ENCODE data around the gene SREBF2. TPM values are rescaled to one million over a fixed set of nuclear protein-coding genes. Genes with fewer than 3 reads are reported as not detected.

SREBF2 gene
- polyA plus RNA-seq, 2 of the 4 experiments (the other 2 are of a cell fraction): 19.4 to 30.8 TPM

GRCh38 chr22:41808400-41808799 is 24.5 kb upstream of the SREBF2 start:
- TF ChIP-seq MYC (IDR thresholded peaks at IDR 0.05; ENCODE audit: borderline replicate concordance, low read length): no peak
- TF ChIP-seq MAFK (IDR thresholded peaks at IDR 0.05; ENCODE audit: partially characterized antibody): no peak
- TF ChIP-seq ZFP36 (IDR thresholded peaks at IDR 0.05; ENCODE audit: borderline replicate concordance, partially characterized antibody): no peak
- TF ChIP-seq NFE2L2 (conservative IDR thresholded peaks at IDR 0.05; ENCODE audit: low read length): no peak
- TF ChIP-seq RNF2 (IDR thresholded peaks at IDR 0.05; ENCODE audit: borderline replicate concordance, low read depth): no peak
- no peak for TF ChIP-seq CHD2 (IDR thresholded peaks at IDR 0.05; ENCODE audit: low read length, partially characterized antibody)
- TF ChIP-seq, protein P1, sequence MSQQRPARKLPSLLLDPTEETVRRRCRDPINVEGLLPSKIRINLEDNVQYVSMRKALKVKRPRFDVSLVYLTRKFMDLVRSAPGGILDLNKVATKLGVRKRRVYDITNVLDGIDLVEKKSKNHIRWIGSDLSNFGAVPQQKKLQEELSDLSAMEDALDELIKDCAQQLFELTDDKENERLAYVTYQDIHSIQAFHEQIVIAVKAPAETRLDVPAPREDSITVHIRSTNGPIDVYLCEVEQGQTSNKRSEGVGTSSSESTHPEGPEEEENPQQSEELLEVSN (IDR thresholded peaks at IDR 0.05; ENCODE audit: borderline replicate concordance, low read depth): no peak
- TF ChIP-seq, protein P2, sequence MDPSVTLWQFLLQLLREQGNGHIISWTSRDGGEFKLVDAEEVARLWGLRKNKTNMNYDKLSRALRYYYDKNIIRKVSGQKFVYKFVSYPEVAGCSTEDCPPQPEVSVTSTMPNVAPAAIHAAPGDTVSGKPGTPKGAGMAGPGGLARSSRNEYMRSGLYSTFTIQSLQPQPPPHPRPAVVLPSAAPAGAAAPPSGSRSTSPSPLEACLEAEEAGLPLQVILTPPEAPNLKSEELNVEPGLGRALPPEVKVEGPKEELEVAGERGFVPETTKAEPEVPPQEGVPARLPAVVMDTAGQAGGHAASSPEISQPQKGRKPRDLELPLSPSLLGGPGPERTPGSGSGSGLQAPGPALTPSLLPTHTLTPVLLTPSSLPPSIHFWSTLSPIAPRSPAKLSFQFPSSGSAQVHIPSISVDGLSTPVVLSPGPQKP (IDR thresholded peaks at IDR 0.05; ENCODE audit: low read depth, low read length): no peak
- TF ChIP-seq ZSCAN20 (CRISPR knock-in tag; IDR thresholded peaks at IDR 0.05): no peak
- no peak for TF ChIP-seq BHLHE40 (IDR thresholded peaks at IDR 0.05; ENCODE audit: low read depth, low read length)
- no peak for TF ChIP-seq POLR2AphosphoS2 (conservative IDR thresholded peaks at IDR 0.05; ENCODE audit: low read length)
- TF ChIP-seq PHF8 (IDR thresholded peaks at IDR 0.05; ENCODE audit: borderline replicate concordance, low read depth): no peak
- TF ChIP-seq EP300 (IDR thresholded peaks at IDR 0.05): no peak
- no peak for TF ChIP-seq RCOR1 (IDR thresholded peaks at IDR 0.05; ENCODE audit: low read depth, low read length)
- TF ChIP-seq JUNB (IDR thresholded peaks at IDR 0.05): no peak
- TF ChIP-seq HMGXB4 (CRISPR knock-in tag; IDR thresholded peaks at IDR 0.05; ENCODE audit: borderline replicate concordance): no peak
- TF ChIP-seq, protein P3, sequence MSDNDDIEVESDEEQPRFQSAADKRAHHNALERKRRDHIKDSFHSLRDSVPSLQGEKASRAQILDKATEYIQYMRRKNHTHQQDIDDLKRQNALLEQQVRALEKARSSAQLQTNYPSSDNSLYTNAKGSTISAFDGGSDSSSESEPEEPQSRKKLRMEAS (IDR thresholded peaks at IDR 0.05): no peak
- no peak for TF ChIP-seq JUN (IDR thresholded peaks at IDR 0.05)
- no peak for TF ChIP-seq ZC3H11A (IDR thresholded peaks at IDR 0.05)
- TF ChIP-seq CTCF (IDR thresholded peaks at IDR 0.05): no peak
- POLR2A ChIA-PET: no interaction called here
- no peak for FAIRE-seq
- Histone ChIP-seq H3K4me2 (no peak overlapping the region), H3K9me3 (no peaks in the 10 kb centered on the region), H3K4me1 (no peaks in the 10 kb centered on the region), H3K27ac (no peak overlapping the region), H3K4me3 (no peak overlapping the region)
- ATAC-seq: no peak
- DNase-seq (ENCODE audit: low read depth in 1 of 2, low spot score in 1 of 2): no peak
- CTCF ChIA-PET: interaction anchor here (1.0 to 1.9 kb wide), 3 partner anchors 9 to 133 kb away, joined by 3 to 4 read pairs (median 3); no protein-coding TSS in a partner anchor
- 86% methylated on average over 6 of the region's 6 CpGs for WGBS (ENCODE audit: missing lambda C conversion rate)

GRCh38 chr22:41810022-41810421 is 22.9 kb upstream of the SREBF2 start:
- Histone ChIP-seq H3K4me3 (no peak overlapping the region), H3K27ac (no peak overlapping the region), H3K9me3 (no peaks in the 10 kb centered on the region), H3K4me1 (no peaks in the 10 kb centered on the region), H3K4me2 (no peak overlapping the region)
- POLR2A ChIA-PET: no interaction called here
- CTCF ChIA-PET: interaction anchor here (1.8 kb wide), 1 partner anchor 113 kb away, joined by 6 read pairs; no protein-coding TSS in a partner anchor
- DNase-seq (ENCODE audit: low read depth in 1 of 2, low spot score in 1 of 2) (no peak), ATAC-seq (no peak), FAIRE-seq (no peak)
- 93% methylated on average over 11 of the region's 12 CpGs for WGBS (ENCODE audit: missing lambda C conversion rate)
- no peak for TF ChIP-seq BHLHE40 (IDR thresholded peaks at IDR 0.05; ENCODE audit: low read depth, low read length)
- TF ChIP-seq MAFK (IDR thresholded peaks at IDR 0.05; ENCODE audit: partially characterized antibody): no peak
- TF ChIP-seq USF2 (IDR thresholded peaks at IDR 0.05): no peak
- no peak for TF ChIP-seq CEBPB (IDR thresholded peaks at IDR 0.05)
- TF ChIP-seq MYC (IDR thresholded peaks at IDR 0.05; ENCODE audit: borderline replicate concordance, low read length): no peak
